ENCODE data around the gene RPS28.

DNA sequence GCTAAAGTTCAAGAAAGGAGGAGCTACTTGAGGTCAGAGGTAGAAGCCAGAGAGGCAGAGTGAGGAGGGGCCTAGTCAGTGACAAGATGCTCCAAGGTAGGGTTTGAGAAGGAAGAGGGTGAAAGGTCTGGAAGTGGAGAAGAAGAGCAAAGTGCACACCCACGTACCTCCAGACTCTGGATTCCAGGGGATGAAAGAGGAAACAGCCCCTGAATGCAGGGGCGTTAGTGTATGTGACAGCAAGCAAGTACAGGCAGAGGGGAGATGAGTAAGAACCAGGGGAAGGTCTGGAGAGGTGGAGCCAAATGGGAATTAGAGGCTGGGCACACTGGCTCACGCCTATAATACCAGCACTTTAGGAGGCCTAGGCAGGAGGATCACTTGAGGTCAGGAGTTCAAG, 8.7 kb downstream of the RPS28 start:
- TF ChIP-seq POLR2AphosphoS5 (IDR thresholded peaks at IDR 0.05) (no peak), POLR2A (IDR thresholded peaks at IDR 0.05) (no peak)
- TF ChIP-seq, protein P1, sequence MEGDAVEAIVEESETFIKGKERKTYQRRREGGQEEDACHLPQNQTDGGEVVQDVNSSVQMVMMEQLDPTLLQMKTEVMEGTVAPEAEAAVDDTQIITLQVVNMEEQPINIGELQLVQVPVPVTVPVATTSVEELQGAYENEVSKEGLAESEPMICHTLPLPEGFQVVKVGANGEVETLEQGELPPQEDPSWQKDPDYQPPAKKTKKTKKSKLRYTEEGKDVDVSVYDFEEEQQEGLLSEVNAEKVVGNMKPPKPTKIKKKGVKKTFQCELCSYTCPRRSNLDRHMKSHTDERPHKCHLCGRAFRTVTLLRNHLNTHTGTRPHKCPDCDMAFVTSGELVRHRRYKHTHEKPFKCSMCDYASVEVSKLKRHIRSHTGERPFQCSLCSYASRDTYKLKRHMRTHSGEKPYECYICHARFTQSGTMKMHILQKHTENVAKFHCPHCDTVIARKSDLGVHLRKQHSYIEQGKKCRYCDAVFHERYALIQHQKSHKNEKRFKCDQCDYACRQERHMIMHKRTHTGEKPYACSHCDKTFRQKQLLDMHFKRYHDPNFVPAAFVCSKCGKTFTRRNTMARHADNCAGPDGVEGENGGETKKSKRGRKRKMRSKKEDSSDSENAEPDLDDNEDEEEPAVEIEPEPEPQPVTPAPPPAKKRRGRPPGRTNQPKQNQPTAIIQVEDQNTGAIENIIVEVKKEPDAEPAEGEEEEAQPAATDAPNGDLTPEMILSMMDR (IDR thresholded peaks at IDR 0.05) = no peak

Data from gastroesophageal sphincter (tissue), 3 donors.